Fibroblast of gingiva (primary cell): ENCODE measurements around the gene RBM47.
"Not testable (repeated sequence)": the region's sequence is repeated elsewhere in the genome, so short reads cannot be mapped to it uniquely, and the experiment has no call there.

Source experiments
- DNase-seq: peaks from one replicate; pipeline ENCODE4 v3.0.0-alpha.2; 2011; ENCODE audit warnings: low read depth

The RBM47 gene

DNA sequence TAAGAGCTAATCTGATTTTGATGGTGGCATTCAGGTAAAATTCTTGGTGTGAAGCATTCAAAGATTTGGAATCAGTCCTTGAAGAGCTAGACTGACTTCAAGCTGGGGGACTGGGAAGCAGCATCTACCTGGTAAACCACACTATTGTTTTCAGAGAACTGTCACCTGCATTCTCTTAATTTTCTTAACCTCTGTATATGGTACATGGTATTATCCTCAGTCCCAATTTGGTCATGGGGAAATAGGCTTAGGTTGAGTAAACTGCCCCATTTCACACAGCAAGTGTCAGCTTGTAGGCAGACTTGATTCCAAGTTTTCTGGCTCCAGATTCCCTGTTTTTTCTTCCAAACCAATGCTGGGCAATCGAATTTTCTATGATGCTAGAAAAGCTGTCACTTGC lies 190.1 kb downstream of the RBM47 start:
- no peak for DNase-seq

- no peak for DNase-seq
These were observed 191.2 kb downstream of the RBM47 start for GRCh38 chr4:40438384-40439026.

- DNase-seq: no peak
These were observed 191.8 kb downstream of the RBM47 start for GRCh38 chr4:40437741-40438383.

DNA sequence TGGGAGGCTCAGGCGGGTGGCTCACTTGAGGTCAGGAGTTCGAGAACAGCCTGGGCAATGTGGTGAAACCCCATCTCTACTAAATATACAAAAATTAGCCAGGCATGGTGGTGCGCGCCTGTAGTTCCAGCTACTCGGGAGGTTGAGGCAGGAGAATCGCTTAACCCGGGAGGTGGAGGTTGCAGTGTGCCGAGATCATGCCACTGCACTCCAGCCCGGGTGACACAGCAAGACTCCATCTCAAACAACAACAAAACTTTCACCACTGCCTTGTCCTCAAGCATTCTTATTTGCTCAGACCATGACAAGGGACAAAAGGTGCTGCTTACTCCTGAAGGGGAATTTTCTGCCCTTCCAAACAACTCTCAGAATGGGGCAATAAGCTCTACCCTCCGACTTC lies 194.4 kb downstream of the RBM47 start:
- DNase-seq: not testable (repeated sequence)

- no peak for DNase-seq
These were observed 195.5 kb downstream of the RBM47 start for GRCh38 chr4:40434126-40434687.

- DNase-seq: no peak
These were observed 197.2 kb downstream of the RBM47 start for GRCh38 chr4:40432504-40432903.

DNA sequence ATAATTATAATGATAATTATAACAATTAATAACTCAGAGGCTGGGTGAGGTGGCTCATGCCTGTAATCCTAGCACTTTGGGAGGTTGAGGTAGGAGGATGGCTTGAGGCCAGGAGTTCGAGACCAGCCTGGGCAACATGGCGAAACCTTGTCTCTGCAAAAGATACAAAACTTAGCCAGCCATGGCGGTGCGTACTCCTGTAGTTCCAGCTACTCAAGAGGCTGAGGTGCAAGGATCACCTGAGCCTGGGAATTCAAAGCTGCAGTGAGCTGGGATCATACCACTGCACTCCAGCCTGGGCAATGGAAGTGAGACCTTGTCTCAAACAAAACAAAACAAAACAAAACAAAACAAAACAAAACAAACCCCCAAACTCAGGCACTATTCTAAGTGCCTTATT lies 201.8 kb downstream of the RBM47 start:
- not testable (repeated sequence) for DNase-seq

DNA sequence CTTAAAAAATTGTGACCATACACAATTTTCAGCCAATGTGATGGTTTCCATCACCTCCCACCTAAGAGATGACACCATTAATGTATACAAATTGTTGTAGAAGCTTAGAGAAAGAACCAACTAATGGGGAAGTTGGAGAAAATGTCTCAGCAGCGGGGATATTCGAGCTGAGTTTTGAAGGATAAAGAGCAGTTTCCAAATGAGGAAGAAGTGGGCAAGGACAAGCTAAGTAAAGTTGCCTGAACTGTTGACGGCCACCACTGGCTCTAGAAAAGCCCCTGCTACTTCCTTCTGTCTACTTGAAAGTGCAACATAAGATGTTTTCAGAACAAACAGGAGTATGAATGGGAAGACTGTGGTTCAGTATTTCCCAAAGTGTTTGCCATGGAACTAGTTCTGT lies 202.5 kb downstream of the RBM47 start:
- no peak for DNase-seq

GRCh38 chr4:40425799-40426574 lies 203.7 kb downstream of the RBM47 start:
- no peak for DNase-seq

- peak; percentile 3 for DNase-seq
These were observed 205.9 kb downstream of the RBM47 start for GRCh38 chr4:40423735-40424134.

DNA sequence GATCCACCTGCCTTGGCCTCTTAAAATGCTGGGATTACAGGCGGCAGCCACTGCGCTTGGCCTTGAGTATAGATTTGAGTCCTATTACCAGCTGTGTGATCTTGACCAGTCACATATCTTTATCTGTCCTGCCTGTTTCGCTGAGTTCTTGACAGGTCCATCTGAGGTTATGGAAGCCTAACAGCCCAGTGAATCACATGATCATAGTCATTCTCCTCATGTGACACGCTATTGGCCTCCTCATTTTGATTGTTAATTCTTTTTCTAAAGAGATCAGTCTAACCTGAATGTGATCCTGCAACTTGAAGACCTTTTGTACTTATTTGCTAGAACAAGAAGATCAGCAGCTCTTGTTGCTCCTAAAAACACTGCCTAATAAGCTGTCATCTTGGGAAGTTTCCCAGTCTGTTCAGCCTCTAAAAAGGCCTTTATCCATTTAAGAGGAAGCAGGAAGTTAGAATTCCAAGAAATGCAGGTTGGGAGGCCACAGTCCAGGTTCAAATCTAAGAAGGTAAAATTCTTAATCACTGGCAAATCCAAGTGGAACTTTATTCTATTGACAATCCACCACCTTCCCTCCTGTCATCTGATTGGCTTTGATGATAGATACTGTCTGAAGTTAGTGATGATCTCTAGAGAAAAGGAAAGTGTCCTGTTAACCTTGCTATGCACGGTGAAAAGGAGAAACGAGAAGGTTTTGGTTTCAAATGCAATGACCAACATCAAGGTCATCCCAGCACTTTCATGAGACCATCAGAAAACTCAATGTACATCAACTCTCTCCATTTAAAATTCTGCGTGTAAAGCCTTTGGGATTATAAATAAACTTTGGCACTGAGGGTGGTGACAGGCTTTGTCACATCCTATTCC lies 207.6 kb downstream of the RBM47 start:
- no peak for DNase-seq

DNA sequence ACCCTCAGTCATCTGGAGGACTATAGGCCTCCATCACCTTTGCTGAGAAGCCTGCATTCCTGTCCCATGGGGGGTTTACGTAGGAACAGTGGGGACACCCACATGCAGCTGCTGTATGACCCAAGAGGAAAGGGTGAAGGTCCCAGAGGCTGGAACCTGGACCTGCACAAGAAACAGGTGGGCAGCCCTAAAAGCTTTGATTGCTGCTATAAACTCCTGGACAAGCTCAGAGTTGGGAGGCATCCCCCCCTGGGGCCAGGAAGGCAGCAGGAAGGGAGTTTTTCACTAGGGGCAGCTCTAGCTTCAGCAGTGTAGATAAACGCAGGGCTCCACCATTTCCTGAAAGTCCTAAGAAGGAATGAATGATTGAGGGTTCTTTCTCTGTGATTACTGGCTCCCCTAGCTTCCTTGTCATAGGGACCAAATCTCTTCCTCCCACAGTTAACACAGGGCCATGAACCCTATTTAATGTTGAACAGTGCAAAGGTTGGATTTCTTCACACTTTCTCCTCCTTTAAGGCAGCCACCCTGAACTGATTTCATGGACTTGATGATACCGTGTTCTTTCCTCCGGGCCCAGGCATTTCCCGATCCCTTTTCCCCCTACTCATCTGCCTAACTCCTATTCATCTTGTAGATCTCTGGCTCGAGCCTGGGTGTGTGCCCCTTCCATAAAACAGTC lies 210.3 kb downstream of the RBM47 start:
- DNase-seq: no peak

DNA sequence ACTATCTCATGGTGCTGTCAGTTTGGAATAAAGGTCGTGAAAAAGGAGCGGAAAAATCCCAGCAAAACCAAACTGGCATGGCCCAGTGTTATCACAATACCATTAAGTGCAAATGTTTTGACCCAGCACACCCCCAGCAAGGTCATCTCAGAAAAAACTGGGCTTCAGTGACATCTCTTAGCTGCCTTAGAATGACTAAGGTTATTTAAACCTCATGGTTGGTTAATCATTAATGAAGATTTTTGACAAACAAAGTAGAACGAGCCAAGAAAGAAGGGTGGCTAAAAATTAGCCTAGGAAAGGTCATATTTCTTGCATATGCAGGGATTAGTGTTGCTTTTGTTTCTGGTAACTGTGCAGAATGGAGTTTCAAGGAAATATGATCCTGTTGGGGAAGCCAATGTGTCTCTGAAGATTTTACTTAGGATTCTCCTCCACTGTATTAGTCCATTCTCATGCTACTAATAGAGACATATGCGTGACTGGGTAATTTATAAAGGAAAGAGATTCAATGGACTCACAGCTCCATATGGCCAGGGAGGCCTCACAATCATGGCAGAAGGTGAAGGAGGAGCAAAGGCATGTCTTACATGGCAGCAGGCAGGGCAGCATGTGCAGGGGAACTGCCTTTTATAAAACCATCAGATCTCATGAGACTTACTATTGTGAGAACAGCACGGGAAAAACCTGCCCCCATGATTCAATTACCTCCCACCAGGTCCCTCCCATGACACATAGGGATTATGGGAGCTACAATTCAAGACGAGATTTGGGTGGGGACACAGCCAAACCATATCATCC lies 211.0 kb downstream of the RBM47 start:
- DNase-seq: no peak

GRCh38 chr4:40417941-40418340 lies 211.7 kb downstream of the RBM47 start:
- no peak for DNase-seq

DNA sequence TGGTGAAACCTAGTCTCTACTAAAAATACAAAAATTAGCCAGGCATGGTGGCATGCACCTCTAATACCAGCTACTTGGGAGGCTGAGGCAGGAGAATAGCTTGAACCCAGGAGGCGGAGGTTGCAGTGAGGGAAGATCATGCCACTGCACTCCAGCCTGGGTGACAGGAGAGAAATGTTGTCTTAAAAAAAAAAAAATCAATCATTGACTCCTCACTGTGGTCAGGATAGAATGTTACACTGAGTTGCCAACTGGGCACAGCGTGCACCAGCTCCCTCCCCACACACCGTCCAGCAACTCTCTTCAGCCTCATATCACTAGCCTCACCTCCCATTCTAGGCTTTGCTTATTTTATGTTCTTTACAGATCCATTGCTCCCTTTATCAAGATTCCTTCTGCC lies 215.0 kb downstream of the RBM47 start:
- no peak for DNase-seq

DNA sequence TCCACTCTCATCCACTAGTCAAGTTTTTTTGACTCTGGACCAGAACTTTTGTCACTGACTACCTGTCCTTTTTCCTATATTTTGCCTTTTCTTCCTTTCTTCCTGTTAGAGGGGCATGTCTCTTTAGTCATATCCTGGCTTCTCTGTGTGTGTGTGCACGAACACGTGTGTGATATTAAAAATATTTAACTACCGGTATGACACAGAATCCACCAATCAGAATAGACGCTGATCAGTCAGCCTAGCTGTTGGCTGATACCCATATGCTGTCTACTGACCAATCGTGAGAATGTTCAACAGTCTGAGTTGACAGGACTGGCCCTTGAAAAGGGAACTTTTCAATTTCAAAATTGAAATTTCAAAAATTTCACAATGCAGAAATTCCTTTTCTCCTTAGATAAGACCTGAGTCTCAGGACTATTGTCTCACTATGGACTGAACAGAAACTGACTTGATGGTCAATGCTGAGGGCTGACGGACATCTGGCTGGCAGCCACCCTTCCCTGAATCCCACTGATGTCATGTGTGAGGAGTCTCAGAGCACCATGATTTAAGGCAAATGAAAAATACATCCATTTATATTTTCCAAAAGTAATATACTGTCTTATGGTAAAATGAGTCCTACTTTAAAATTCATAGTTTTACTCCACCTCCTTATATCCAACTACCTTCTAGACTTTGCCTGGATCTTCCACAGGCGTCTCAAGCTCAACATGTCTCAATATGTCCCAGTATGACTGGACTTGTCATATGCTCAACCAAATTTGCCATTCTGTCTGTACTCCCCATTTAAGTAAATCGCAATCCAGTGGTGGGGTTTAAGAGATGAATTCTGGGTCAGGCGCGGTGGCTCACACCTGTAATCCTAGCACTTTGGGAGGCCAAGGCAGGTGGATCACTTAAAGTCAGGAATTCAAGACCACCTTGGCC lies 216.5 kb downstream of the RBM47 start:
- no peak for DNase-seq

DNA sequence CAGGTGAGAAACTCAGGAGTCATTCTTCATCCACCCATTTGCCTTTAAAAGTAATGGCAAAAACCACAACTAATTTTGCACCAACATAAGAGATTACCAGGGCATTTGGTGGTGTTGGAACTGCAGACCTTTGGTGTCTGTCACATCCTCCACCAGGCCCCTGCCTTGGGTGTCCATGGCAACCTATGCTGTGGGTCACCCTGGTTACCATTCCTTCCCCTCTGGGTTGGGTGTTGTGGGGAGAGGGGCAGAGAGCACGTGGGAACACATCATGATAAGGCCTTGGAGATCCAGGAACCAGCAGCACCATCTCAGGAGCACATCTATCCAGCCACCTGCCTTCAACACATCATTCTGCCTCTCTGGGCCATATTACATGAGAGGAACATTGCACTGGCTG lies 217.3 kb downstream of the RBM47 start:
- no peak for DNase-seq

DNA sequence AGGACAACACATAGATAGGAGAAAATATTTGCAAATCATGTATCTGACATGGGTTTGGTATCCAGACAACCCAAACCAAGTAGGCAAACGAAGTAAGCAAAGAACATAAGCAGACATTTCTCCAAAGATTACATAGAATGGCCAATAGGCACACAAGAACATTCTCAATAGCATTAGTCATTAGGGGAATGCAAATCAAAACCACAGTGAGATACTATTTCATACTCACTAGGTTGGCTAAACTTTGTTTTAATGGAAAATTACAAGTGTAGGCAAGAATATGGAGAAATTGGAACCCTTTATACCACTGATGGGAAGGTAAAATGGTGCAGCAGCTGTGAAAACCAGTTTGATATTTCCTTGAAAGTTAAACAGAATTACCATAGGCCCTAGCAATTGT lies 219.8 kb downstream of the RBM47 start:
- DNase-seq: peak; percentile 38

DNA sequence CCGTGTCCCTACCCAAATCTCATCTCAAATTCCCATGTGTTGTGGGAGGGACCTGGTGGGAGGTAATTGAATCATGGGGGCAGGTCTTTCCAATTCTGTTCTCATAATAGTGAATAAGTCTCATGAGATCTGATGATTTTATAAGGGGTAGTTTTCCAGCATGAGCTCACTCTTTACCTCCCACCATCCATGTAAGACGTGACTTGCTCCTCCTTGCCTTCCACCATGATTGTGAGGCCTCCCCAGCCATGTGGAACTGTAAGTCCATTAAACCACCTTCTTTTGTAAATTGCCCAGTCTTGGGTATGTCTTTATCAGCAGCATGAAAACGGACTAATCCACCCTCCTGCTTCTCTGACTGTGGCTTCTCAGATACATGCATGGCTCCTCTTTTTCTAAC lies 222.2 kb downstream of the RBM47 start:
- not testable (repeated sequence) for DNase-seq
